D721Med (cell line): Measurements from ENCODE around the gene PDLIM1.

Source experiments
- DNase-seq: peaks from one replicate; pipeline ENCODE4 v3.0.0; 2011; ENCODE audit warnings: low spot score; ENCODE audit not compliant: insufficient read length
- FAIRE-seq: peaks from 2 replicates; lab custom pipeline; 2011; peaks lifted over from hg19 to GRCh38; lab: Jason Lieb, UNC
- CTCF ChIP-seq: IDR thresholded peaks from 2 replicates; pipeline ENCODE4 v1.5.1; 2012; ENCODE audit warnings: mild to moderate bottlenecking, control low read depth; ENCODE audit not compliant: insufficient read depth; ENCODE audit errors: missing control alignments

PDLIM1 gene

GRCh38 chr10:95260909-95261552, 29.8 kb downstream of the PDLIM1 start:
- DNase-seq: no peak
- TF ChIP-seq CTCF: no peak
- no peak for FAIRE-seq

DNA sequence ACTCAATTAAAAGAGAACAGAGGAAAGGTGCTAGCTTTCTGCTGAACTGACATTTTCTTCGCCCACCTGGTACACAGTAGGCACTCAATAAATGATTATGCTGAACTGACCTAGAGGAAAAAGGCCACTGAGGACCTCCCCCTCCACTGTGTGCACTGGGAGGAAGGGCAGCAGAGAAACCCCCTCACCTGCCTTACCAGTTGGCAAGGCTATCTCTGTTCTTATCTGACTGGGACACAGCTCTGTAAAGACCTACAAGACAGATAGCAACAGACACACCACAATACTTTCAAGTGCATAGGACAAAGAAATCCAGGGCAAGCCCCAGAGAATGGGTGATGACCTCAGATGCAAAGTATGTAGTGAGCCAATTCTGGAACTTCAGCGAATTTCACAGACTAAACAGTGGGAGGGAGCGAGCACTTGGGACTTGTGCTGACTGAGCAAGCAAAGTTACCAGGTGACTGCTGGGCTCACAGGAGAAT, 30.4 kb downstream of the PDLIM1 start:
- no peak for TF ChIP-seq CTCF
- FAIRE-seq (no peak), DNase-seq (no peak)

DNA sequence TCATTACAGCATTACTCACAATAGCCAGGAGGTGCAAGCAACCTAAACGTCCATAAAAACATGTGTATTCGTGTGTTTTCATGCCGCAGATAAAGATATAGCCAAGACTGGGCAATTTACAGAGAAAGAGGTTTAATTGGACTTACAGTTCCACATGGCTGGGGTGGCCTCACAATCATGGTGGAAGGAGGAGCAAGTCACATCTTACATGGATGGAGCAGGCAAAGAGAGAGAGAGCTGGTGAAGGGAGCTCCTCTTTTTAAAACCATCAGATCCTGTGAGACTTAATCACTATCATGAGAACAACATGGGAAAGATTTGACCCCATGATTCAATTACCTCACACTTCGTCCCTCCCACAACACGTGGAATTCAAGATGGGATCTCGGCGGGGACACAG, 33.0 kb downstream of the PDLIM1 start:
- no peak for DNase-seq
- no peak for TF ChIP-seq CTCF
- no peak for FAIRE-seq

- no peak for TF ChIP-seq CTCF
- no peak for FAIRE-seq
Observed at GRCh38 chr10:95256268-95256667, 34.5 kb downstream of the PDLIM1 start.

DNA sequence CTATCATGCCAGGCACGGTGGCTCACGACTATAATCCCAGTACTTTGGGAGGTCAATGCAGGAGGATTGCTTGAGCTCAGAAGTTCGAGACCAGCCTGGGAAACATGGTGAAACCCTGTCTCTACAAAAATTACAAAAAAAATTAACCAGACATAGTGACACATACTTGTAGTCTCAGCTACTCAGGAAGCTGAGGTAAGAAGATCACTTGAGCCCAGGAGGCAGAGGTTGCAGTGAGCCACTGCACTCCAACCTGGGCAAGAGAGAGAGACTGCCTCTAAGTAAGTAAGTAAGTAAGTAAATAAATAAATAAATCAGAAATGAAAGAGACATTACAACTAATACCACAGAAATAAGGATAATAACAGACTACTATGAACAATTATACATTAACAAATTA, 36.2 kb downstream of the PDLIM1 start:
- DNase-seq (no peak), FAIRE-seq (no peak)
- no peak for TF ChIP-seq CTCF

More at GRCh38 chr10:95256268-95256667, 34.5 kb downstream of the PDLIM1 start:
- DNase-seq: no peak

DNA sequence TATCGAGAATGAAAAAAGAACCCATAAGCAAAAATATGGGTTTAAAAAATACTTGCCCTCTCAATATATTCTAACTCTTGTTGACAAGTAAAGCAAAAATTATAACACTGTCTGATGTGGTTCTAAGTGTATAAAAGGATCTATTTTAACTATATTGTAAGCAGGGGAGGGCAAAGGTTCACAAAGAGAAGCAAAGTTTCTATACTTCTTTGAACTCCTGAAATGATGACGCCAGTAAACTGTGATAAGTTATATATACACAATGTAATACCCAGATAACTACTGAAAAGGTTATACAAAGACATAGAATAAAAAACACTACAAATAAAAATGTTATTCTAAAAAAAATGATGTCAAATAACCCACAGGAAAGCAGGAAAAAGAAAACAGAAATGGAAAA, 37.1 kb downstream of the PDLIM1 start:
- DNase-seq (no peak), FAIRE-seq (no peak)
- TF ChIP-seq CTCF: no peak

DNA sequence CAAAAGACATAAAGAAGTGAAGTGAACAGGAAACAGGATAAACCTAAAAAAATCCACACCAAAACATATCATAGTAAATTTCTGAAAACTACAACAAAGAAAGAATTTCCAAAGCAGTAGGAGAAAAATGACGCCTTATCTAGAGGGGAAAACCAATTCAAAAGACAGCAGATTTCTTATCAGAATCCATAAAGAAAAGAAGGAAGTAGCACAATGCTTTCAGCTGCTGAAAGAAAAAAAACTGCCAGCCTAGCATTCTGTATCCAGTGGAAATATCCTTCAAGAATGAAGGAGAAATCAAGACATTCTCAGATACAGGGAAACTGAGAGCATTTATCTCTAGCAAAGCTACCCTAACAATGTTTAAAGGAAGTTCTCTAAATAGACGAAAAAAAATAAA, 37.8 kb downstream of the PDLIM1 start:
- no peak for TF ChIP-seq CTCF
- DNase-seq (no peak), FAIRE-seq (no peak)
